HG03469 (cell line): Measurements from ENCODE around the gene PWP2.

Experiments used
- ATAC-seq: cut with Tn5 transposase; IDR thresholded peaks from one replicate; pipeline ENCODE4 v1.9.1; 2021; ENCODE audit warnings: mild to moderate bottlenecking, moderate library complexity, moderate number of reproducible peaks; ENCODE audit not compliant: unreplicated experiment

PWP2 gene

GRCh38 chr21:44107026-44107501, at the start of gene PWP2:
Gene PWP2 (plus strand): TSS chr21:44107399. CDS start chr21:44107417, 18 bp downstream.
- peak; percentile 58 for ATAC-seq

- ATAC-seq: no peak
Observed at GRCh38 chr21:44057960-44058651, 49.1 kb upstream of the PWP2 start.

DNA sequence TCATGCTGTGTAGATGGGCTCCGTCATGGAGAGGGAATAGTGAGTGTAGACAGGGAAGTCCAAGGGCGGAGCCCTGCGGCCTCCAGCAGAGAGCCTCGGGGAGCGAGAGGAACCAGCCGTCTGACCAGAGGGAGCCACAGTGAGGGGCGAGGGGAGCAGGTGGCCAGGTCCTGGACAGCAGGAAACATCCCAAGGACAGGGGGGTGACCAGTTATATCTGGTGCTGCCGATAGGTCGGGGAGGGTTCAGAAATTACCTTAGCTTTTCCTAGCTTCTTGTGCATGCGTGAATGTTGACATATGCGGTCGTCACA, 48.6 kb upstream of the PWP2 start:
- ATAC-seq: no peak

DNA sequence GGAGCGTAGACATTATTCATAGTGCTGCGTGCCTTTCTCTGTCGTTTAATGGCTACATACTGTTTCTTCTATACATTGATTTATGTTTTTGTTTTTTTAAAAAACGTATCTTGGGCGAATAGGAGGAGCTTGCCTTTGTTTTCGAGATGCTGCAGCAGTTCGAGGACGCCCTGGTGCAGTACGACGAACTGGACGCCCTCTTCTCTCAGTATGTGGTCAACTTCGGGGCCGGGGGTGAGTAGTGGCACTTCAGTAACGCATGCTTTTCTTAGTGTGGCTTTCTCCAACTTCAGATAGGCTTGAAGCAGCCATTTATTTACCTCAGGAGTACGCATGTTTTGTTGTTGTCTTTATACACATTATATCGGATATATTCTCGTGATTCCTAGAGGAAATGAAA, 48.2 kb upstream of the PWP2 start:
- no peak for ATAC-seq

DNA sequence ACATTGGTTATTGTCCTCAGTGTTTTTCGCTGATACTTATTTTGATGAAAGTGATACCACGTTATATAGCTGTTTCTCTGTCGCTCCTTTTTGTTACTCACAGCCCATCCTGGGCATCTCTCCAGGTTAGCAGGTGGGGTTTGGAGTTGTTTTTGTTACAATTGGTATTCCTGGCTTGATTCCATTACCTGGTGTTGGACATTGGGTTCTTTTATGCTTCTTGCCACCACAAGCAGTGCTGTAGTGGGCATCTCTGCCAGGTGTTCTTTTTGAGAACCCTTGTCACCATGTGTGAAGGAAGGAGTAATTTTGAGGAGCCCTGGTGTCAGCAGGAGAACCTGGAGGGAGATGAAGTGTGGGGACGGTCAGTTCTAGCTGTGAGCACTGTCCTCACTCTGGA, 47.5 kb upstream of the PWP2 start:
- no peak for ATAC-seq

DNA sequence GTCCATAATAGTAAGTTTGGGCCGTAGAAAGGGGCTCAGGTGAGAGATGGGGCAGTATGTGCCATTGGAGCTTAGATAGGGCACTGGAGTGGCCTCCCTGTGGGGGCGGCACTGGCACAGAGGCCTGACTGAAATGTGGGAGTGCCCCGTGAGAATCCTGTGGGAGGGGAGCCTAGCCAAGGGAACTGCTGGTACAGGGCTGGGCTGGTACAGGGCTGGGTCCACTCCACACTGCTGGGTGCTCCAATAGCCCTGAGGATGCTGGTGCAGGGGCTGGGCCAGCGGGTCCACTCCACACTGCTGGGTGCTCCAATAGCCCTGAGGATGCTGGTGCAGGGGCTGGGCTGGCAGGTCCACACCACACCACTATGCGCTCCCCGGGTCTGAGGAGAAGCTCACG, 44.8 kb upstream of the PWP2 start:
- ATAC-seq: no peak

GRCh38 chr21:44063151-44063912, 43.9 kb upstream of the PWP2 start:
- no peak for ATAC-seq

DNA sequence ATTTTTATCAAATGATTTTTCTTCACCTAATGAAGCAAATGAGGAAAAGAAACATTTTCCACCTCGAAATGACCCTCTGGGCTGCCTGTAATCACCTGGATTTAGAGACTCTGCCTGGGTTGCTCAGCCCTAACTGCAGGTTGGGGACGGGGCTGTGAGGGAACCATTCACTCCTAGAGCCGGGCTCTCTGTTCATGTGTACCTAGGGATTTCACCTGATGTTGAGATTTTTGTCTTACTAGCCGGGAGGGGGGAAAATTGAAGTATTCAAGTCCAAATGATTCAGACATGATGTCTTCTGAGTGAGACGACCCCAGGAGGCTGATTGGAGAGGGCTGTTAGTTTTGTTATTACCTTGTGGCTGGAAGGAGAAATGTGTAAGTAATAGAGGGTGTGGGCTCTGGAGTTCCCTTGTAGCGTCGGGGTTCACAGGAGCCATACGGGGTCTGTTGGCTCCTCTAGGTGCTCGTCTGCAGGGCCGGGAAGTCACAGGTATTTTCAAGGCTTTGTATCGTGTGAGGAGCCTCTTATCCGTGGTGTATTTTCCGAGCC, 42.3 kb upstream of the PWP2 start:
- ATAC-seq: no peak

DNA sequence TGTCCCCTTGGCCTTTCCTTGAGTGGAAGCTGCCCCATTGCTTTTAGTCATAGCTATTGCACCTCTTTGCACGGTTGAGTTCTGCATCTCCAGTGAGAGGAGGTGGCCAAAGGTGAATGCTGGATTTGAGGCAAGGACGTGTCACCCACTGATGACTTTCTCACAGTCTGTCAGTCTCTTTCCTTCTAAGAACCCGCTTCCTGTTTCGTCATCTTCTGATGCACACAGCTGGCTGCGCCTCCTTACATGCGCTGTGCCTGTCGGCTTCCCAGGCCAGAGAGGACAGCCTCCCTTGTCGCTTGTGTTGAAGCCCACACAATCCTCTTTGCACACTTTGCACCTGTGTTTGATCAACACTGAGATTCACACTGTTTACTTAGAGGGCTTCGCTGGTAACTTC, 41.8 kb upstream of the PWP2 start:
- no peak for ATAC-seq

- ATAC-seq: no peak
Observed at GRCh38 chr21:44066116-44066515, 41.1 kb upstream of the PWP2 start.

- no peak for ATAC-seq
Observed at GRCh38 chr21:44067011-44067839, 40.0 kb upstream of the PWP2 start.

DNA sequence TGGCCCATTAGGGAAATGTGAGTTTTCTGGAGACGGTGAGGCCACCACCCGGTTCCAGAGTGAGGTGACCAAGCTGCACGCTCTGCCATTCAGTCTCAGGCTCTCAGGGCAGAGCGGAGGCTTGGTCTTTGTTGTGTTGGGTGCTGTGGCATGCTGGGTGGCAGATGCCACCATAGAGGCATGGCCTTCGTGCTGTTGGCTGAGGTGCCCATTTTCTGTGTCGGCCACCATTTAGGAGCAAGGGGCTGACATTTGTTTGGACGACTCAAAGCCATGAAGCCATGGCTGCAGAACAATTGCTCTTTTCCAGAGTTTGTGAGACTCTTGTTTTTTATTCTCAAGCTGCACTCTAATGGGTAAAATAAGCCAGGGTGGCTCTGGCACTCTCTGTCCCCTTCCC, 36.8 kb upstream of the PWP2 start:
- ATAC-seq: no peak

GRCh38 chr21:44071359-44072104, 35.7 kb upstream of the PWP2 start:
- ATAC-seq: no peak

GRCh38 chr21:44072111-44072510, 35.1 kb upstream of the PWP2 start:
- ATAC-seq: no peak

GRCh38 chr21:44074315-44074958, 32.8 kb upstream of the PWP2 start:
- no peak for ATAC-seq

DNA sequence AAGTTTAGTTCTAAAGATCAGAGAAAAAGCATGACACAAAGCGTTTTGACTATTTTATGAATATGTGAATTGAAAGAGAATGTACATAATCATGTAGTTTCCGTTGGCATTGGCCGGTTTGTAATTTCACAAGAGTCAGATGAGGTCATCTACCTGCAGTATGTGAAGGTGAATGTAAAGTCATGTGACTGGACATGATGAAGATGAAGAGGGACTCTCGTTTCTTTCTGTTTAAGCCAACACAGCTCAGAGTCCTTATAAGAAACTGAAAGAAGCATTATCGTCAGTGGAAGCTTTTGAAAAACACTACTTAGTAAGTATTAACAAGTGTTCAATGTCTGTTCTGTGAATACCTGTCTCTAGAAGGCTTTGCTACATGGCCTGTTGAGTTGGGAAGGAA, 30.9 kb upstream of the PWP2 start:
- ATAC-seq: no peak

- ATAC-seq: no peak
Observed at GRCh38 chr21:44078411-44078981, 28.7 kb upstream of the PWP2 start.

GRCh38 chr21:44079446-44079845, 27.8 kb upstream of the PWP2 start:
- no peak for ATAC-seq

DNA sequence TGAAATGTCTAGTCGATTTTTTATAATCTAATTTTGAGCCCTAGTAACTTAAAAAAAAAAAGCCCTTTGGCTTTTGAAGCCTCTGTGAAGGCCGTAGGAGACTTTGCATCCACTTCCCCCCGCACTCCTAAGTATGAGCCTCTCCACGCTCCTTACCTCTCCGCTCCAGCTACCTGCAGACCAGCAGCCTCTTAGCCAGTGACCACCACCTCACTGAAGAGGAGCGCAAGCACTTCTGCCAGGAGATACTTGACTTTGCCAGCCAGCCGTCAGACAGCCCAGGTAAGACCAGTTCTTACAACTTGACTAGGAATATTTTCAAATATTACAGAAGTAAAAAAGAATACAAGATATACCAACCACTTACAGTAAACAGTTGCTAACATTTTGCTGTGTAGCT, 27.4 kb upstream of the PWP2 start:
- ATAC-seq: no peak
